HEK293T (cell line): ENCODE results near the gene PNMA3.
"Not testable (repeated sequence)": the region's sequence is repeated elsewhere in the genome, so short reads cannot be mapped to it uniquely, and the experiment has no call there.

ENCODE experiments used
- ARNT ChIP-seq: fragments of 450-650 bp; IDR thresholded peaks from 2 replicates; pipeline ENCODE4 v1.6.1; 2017; ENCODE audit warnings: mild to moderate bottlenecking
- BHLHE40 ChIP-seq: fragments of 450-650 bp; IDR thresholded peaks from 2 replicates; pipeline ENCODE4 v1.6.1; 2016; ENCODE audit warnings: mild to moderate bottlenecking, moderate library complexity, borderline replicate concordance
- CTBP1 ChIP-seq: fragments of 450-650 bp; IDR thresholded peaks from 2 replicates; pipeline ENCODE4 v1.6.1; 2016; ENCODE audit warnings: borderline replicate concordance
- FOXA1 ChIP-seq: fragments of 450-650 bp; IDR thresholded peaks from 2 replicates; pipeline ENCODE4 v1.6.1; 2016; ENCODE audit warnings: mild to moderate bottlenecking
- FOXK2 ChIP-seq: fragments of 450-650 bp; IDR thresholded peaks from 2 replicates; pipeline ENCODE4 v1.6.1; 2016; ENCODE audit warnings: mild to moderate bottlenecking
- FOXM1 ChIP-seq: fragments of 450-650 bp; IDR thresholded peaks from 2 replicates; pipeline ENCODE4 v1.6.1; 2017; ENCODE audit warnings: mild to moderate bottlenecking, borderline replicate concordance
- L3MBTL2 ChIP-seq: fragments of 450-650 bp; conservative IDR thresholded peaks from 2 replicates; pipeline ENCODE4 v1.6.1; 2016; ENCODE audit warnings: mild to moderate bottlenecking
- PKNOX1 ChIP-seq: fragments of 450-650 bp; IDR thresholded peaks from 2 replicates; pipeline ENCODE4 v1.6.1; 2016
- SP1 ChIP-seq: fragments of 450-650 bp; IDR thresholded peaks from 2 replicates; pipeline ENCODE4 v1.6.1; 2017
- SUZ12 ChIP-seq: fragments of 450-650 bp; IDR thresholded peaks from 2 replicates; pipeline ENCODE4 v1.6.1; 2016; ENCODE audit warnings: mild to moderate bottlenecking

DNA sequence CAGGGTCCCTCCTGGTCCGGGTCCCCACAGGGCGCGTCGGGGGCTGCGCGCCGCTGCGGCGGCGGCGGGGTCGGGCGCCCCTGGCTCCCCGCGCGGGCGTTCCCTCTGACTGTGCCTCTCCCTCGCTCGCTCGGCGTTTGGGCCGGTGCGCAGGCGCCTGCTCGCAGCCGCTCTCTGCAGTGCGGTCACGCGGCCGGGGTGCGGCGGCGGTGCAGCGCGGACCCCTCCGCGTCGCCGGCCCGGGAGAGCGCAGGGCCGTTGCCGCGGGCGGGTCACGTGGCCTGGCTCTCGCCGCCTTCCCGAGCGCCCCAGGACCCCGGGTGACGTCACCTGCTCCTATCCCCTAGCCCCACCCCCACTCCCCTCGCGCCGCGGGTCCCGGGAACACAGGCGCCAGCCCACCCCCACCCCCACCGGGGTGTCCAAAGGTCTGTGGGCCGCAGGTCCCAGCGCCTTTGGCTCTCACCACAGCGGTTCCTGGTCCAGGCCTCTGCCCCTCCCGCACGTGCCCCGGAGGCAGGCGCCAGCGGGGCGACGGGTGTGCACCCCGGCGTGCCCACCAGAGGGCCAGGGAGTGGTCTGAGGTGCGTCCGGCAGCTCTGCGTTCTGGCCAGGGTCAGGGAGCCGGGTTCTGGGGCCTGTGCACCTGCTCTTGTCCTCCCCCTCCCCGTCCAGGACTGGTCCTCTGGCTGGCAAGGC, 21.3 kb downstream of the PNMA3 start:
- TF ChIP-seq BHLHE40, FOXA1, L3MBTL2, SP1, CTBP1, ARNT, FOXM1, PKNOX1, SUZ12, FOXK2: not testable (repeated sequence)
